GM23248 (cell line): Measurements from ENCODE around the gene ARHGAP33. TPM values are rescaled to one million over a fixed set of nuclear protein-coding genes. Genes with fewer than 3 reads are reported as not detected.
"Not testable (repeated sequence)": the region's sequence is repeated elsewhere in the genome, so short reads cannot be mapped to it uniquely, and the experiment has no call there.

Experiments
- DNase-seq: peaks from one replicate; pipeline ENCODE4 v3.0.0-alpha.2; 2015
- H2AFZ ChIP-seq: fragments of 200-600 bp; sonication (generic); 2 replicates; pipeline ENCODE4 v1.6.1; 2016; ENCODE audit warnings: antibody characterized with exemption
- H3F3A ChIP-seq: fragments of 200-600 bp; sonication (generic); 2 replicates; pipeline ENCODE4 v1.6.1; 2016; ENCODE audit warnings: mild to moderate bottlenecking, antibody characterized with exemption, mixed run types; ENCODE audit not compliant: insufficient read depth
- H3K27ac ChIP-seq: fragments of 200-600 bp; sonication (generic); 2 replicates; pipeline ENCODE4 v1.5.1; 2016; ENCODE audit warnings: mild to moderate bottlenecking
- H3K27me3 ChIP-seq: fragments of 200-600 bp; sonication (generic); replicated peaks from 2 replicates; pipeline ENCODE4 v1.6.1; 2016; ENCODE audit warnings: mild to moderate bottlenecking; ENCODE audit not compliant: insufficient read depth
- H3K36me3 ChIP-seq: fragments of 200-600 bp; sonication (generic); 2 replicates; pipeline ENCODE4 v1.6.1; 2016; ENCODE audit warnings: low read depth, mild to moderate bottlenecking
- H3K4me1 ChIP-seq: fragments of 200-600 bp; sonication (generic); 2 replicates; pipeline ENCODE4 v1.6.1; 2016; ENCODE audit warnings: mild to moderate bottlenecking; ENCODE audit not compliant: insufficient read depth
- H3K4me2 ChIP-seq: fragments of 200-600 bp; sonication (generic); one replicate; pipeline ENCODE4 v1.6.1; 2016; ENCODE audit warnings: mild to moderate bottlenecking; ENCODE audit not compliant: unreplicated experiment
- H3K4me3 ChIP-seq: fragments of 200-600 bp; sonication (generic); 2 replicates; pipeline ENCODE4 v1.5.1; 2016; ENCODE audit warnings: mild to moderate bottlenecking
- H3K79me2 ChIP-seq: fragments of 200-600 bp; sonication (generic); 2 replicates; pipeline ENCODE4 v1.6.1; 2016; ENCODE audit warnings: mild to moderate bottlenecking; ENCODE audit not compliant: insufficient read depth
- H3K9ac ChIP-seq: fragments of 200-600 bp; sonication (generic); 2 replicates; pipeline ENCODE4 v1.6.1; 2016; ENCODE audit warnings: mild to moderate bottlenecking
- H3K9me2 ChIP-seq: fragments of 200-600 bp; sonication (generic); 2 replicates; pipeline ENCODE4 v1.6.1; 2016; ENCODE audit warnings: mixed run types, mild to moderate bottlenecking, moderate library complexity; ENCODE audit not compliant: insufficient read depth
- H3K9me3 ChIP-seq: fragments of 200-600 bp; sonication (generic); one replicate; pipeline ENCODE4 v1.6.1; 2017; ENCODE audit warnings: low read depth
- H4K20me1 ChIP-seq: fragments of 200-600 bp; sonication (generic); 2 replicates; pipeline ENCODE4 v1.6.0; 2016; ENCODE audit not compliant: insufficient read depth
- EZH2 ChIP-seq: fragments of 200-600 bp; sonication (generic); IDR thresholded peaks from 2 replicates; pipeline ENCODE4 v1.6.1; 2018; ENCODE audit warnings: antibody characterized with exemption, mild to moderate bottlenecking; ENCODE audit not compliant: insufficient read depth, poor library complexity, severe bottlenecking
- EZH2phosphoT487 ChIP-seq: fragments of 200-600 bp; sonication (generic); IDR thresholded peaks from 2 replicates; pipeline ENCODE4 v1.6.1; 2018; ENCODE audit warnings: antibody characterized with exemption, moderate library complexity, mild to moderate bottlenecking, low read depth; ENCODE audit not compliant: insufficient read depth
- WGBS, 2 experiments: methylation state at CpG; one replicate each; pipeline ENCODE4 v1.1.6; 2015 to 2017; ENCODE audit warnings: low lambda C conversion rate in 2 of 2, low coverage in 1 of 2; ENCODE audit errors: missing lambda C conversion rate in 2 of 2; 5-methylcytosine and 5-hydroxymethylcytosine counted together
- in situ Hi-C: fragments of 300-500 bp; cut with MboI; formaldehyde crosslinking; loops from 2 replicates; pipeline ENCODE4 v1.15.0; 2020
- polyA plus RNA-seq: library from polyadenylated mRNA; unstranded; fragments of >200 nt; fragmentation: Nextera tagmentation; extraction: Ambion mirVana; gene quantifications from 2 replicates; pipeline ENCODE4 v1.2.1, GENCODE V29; 2016
- total RNA-seq: library from RNA; depleted of rRNA; stranded (reverse); fragments of >200 nt; shearing (Covaris generic); gene quantifications from 2 replicates; pipeline ENCODE4 v1.2.3, GENCODE V29; 2014

The ARHGAP33 gene
- total and polyA plus RNA-seq, 2 experiments from 2014 or later: 1.9 to 24.9 TPM

DNA sequence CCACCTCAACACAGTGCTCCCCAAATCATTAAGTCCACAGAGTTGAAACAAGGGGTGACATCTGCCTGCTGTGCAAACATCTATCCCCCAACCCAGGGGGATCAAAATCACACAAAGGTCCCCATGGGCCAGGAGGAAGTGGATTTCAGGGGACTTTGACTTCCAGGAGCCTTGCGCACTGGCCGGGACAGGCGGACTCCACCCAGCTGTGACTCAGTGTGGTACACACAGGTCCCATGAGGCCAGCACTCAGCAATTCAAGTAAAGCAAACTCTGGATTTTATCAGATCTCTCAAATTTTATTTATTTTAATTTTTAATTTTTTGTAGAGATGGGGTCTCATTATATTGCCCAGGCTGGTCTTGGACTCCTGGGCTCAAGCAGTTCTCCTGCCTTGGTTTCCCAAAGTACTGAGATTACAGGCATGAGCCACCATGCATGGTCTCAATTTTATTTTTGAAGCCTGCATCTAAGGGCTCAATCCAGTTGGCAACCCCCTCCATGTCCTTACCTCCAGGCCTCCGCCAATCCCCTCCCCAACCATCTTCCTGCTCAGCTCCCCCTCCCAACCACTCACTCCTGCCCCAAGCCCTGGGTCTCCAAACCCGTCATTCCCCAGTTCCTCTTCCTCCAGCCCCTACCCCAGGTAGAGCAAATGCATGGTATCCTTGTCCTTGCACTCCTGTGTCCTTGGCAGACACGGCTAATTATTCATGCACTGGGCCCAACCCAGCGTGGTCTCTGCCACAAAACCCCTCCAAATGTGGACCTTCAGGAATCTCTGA, 18.2 kb downstream of the ARHGAP33 start:
- no peaks in the 10 kb centered on the region for H3K79me2 ChIP-seq
- no peaks in the 10 kb centered on the region for H3K9me2 ChIP-seq
- peaks cover 26% of the 10 kb centered on the region for H3K27me3 ChIP-seq
- H3K9ac ChIP-seq: no peak overlapping the region
- H3K27ac ChIP-seq: no peak overlapping the region
- 31 to 36% methylated on average over 7 of the region's 7 CpGs for WGBS, 2 experiments
- TF ChIP-seq EZH2phosphoT487: no peak
- no peak for TF ChIP-seq EZH2
- H2AFZ ChIP-seq: no peak overlapping the region
- no peaks in the 10 kb centered on the region for H4K20me1 ChIP-seq
- no peaks in the 10 kb centered on the region for H3F3A ChIP-seq
- no peaks in the 10 kb centered on the region for H3K9me3 ChIP-seq
- no peak overlapping the region for H3K4me2 ChIP-seq
- DNase-seq: peak; percentile 88
- no peaks in the 10 kb centered on the region for H3K36me3 ChIP-seq
- H3K4me1 ChIP-seq: no peaks in the 10 kb centered on the region
- H3K4me3 ChIP-seq: no peak overlapping the region
- in situ Hi-C loops: no loop called here

DNA sequence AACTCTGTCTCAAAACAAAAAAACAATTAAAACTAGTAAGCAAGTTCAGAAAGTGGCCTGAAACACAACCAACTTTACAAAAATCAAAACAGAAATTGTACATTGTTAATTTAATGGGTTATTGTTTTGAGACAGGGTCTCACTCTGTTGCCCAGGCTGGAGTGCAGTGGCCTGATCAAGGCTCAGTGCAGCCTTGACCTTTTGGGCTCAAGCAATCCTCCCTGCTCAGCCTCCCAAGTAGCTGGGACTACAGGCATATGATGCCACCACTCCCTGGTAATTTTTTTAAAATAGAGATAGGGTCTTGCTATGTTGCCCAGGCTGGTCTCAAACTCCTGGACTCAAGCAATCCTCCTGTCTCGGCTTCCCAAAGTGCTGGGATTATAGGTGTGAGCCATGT, 20.2 kb downstream of the ARHGAP33 start:
- H4K20me1 ChIP-seq, H3K4me1 ChIP-seq, H3K4me2 ChIP-seq, H3K9me2 ChIP-seq, H2AFZ ChIP-seq, H3K27ac ChIP-seq, H3K9ac ChIP-seq, in situ Hi-C loops, DNase-seq, H3K9me3 ChIP-seq, H3K4me3 ChIP-seq, H3K36me3 ChIP-seq, H3K79me2 ChIP-seq, H3F3A ChIP-seq: not testable (repeated sequence)
- peaks cover 32% of the 10 kb centered on the region for H3K27me3 ChIP-seq
- WGBS, 2 experiments: 52 to 80% methylated on average over 1 of the region's 1 CpG

DNA sequence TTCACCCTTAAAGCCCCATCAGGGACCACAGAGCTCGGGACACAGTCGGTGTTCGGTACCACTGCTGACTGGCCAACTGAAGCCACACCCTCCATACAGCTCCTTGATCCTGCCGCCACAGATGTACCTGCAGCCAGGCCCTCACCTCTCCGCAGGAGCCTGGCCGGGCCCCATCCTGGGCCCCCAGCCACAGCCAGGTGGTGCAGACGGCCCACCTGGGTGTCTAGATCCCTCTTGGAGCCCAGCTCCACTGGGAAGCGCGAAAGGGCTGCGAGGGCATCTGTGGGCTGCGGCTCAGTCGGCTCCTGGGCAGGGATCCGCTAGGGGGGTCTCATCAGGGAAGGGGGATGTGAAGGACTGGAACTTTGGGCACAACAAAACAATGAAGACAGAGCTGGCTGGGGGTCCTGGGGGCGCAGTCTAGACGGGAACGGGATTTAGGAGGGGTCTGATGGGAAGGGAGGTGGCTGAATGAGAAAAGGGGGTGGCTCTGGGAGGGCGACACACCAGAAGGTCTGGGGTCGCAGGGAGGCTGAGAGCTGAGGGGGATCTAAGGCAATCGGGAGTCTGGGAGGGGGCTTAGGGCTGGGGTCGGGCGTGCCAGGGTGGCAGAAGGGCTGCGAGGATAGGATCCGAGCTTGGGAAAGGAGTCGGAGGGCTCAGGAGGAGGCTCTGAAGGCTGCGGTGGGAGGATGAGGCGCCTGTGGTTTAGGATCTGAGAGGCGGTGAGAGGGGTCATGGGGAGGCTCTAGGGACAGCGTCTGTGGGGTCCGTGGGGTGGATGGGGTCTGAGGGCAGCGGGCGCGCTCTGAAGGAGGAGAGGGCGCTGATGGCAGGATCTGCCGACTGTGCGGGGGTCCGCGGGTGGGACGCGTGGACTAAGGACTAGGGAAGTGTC, 21.5 kb downstream of the ARHGAP33 start:
- no peak for TF ChIP-seq EZH2
- TF ChIP-seq EZH2phosphoT487: no peak
- Histone ChIP-seq H3F3A (no peaks in the 10 kb centered on the region), H3K4me1 (no peaks in the 10 kb centered on the region), H4K20me1 (no peaks in the 10 kb centered on the region), H3K4me3 (no peak overlapping the region), H3K4me2 (no peak overlapping the region), H2AFZ (no peak overlapping the region), H3K9me3 (no peaks in the 10 kb centered on the region), H3K79me2 (no peaks in the 10 kb centered on the region), H3K36me3 (no peaks in the 10 kb centered on the region), H3K9ac (no peak overlapping the region), H3K27ac (no peak overlapping the region), H3K9me2 (no peaks in the 10 kb centered on the region), H3K27me3 (peaks cover 34% of the 10 kb centered on the region)
- DNase-seq: no peak
- 15 to 18% methylated on average over 23 to 39 of the region's 39 CpGs for WGBS, 2 experiments
- in situ Hi-C loops: no loop called here

DNA sequence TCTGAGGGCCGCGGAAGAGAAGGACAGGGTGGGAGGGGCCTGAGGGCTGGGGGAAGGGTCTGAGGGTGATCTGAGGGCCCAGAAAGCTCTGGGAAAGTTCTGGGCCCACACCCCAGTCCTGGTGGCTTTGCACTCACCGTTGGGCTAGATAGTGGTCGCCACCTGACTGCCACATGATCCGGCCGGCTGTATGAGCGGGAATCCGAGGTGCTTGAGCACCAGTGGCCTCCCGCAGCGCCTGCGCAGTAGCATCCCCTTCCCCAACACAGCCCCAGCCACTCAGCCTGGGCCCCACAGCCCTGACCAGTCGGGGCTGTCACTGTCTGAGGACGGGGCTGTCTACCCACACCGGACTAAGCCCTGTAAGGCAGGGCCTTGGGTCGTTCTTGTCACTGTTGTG, 22.3 kb downstream of the ARHGAP33 start:
- Histone ChIP-seq H3K4me1 (no peaks in the 10 kb centered on the region), H3K4me2 (no peak overlapping the region), H2AFZ (no peak overlapping the region), H3K9me2 (no peaks in the 10 kb centered on the region), H3K9me3 (no peaks in the 10 kb centered on the region), H3K4me3 (no peak overlapping the region), H3F3A (no peaks in the 10 kb centered on the region), H4K20me1 (no peaks in the 10 kb centered on the region), H3K36me3 (no peaks in the 10 kb centered on the region), H3K79me2 (no peaks in the 10 kb centered on the region), H3K27me3 (peaks cover 34% of the 10 kb centered on the region), H3K27ac (no peak overlapping the region), H3K9ac (no peak overlapping the region)
- DNase-seq: no peak
- in situ Hi-C loops: no loop called here
- TF ChIP-seq EZH2phosphoT487 (no peak), EZH2 (no peak)
- WGBS, 2 experiments: 3 to 8% methylated on average over 9 to 15 of the region's 15 CpGs
